Measurements from ENCODE around the gene FCER2. TPM values are rescaled to one million over a fixed set of nuclear protein-coding genes. Genes with fewer than 3 reads are reported as not detected.

The FCER2 gene
- total RNA-seq, 3 donors from 2014 or later, result 0.26 to 0.44 (median 0.29) TPM

GRCh38 chr19:7676376-7676775, 25.6 kb downstream of the FCER2 start:
- Histone ChIP-seq H3K9me3 (no peaks in the 10 kb centered on the region), H3K4me3 (no peak overlapping the region), H3K4me1 (ENCODE audit: low read depth) (peaks cover under 1% of the 10 kb centered on the region), H3K36me3 (ENCODE audit: low read depth) (no peaks in the 10 kb centered on the region)
- intact Hi-C loops (cut with DNase I, micrococcal nuclease), result no loop called here
- TF ChIP-seq CTCF (IDR thresholded peaks at IDR 0.05), result no peak
- ATAC-seq (no peak), DNase-seq (no peak)

- Histone ChIP-seq H3K4me1 (ENCODE audit: low read depth) (no peaks in the 10 kb centered on the region), H3K9me3 (no peaks in the 10 kb centered on the region), H3K36me3 (ENCODE audit: low read depth) (no peaks in the 10 kb centered on the region), H3K4me3 (no peak overlapping the region)
- ATAC-seq (peak; percentile 93), DNase-seq (peak; percentile 76 to 81 (median 80))
- intact Hi-C loops (cut with DNase I, micrococcal nuclease), result no loop called here
- TF ChIP-seq CTCF (IDR thresholded peaks at IDR 0.05), result no peak
Observed at GRCh38 chr19:7674010-7675005, 27.6 kb downstream of the FCER2 start.

- Histone ChIP-seq H3K36me3 (ENCODE audit: low read depth) (no peaks in the 10 kb centered on the region), H3K4me3 (no peak overlapping the region), H3K9me3 (no peaks in the 10 kb centered on the region), H3K4me1 (ENCODE audit: low read depth) (no peaks in the 10 kb centered on the region)
- intact Hi-C loops (cut with DNase I, micrococcal nuclease), result no loop called here
- ATAC-seq (no peak), DNase-seq (no peak)
- TF ChIP-seq CTCF (IDR thresholded peaks at IDR 0.05), result no peak
Observed at GRCh38 chr19:7672522-7672921, 29.4 kb downstream of the FCER2 start.

- ATAC-seq (no peak), DNase-seq (no peak)
- TF ChIP-seq CTCF (IDR thresholded peaks at IDR 0.05), result no peak
- no peaks in the 10 kb centered on the region for H3K4me1 ChIP-seq (ENCODE audit: low read depth)
- H3K9me3 ChIP-seq, result no peaks in the 10 kb centered on the region
- H3K4me3 ChIP-seq, result no peak overlapping the region
- intact Hi-C loops (cut with DNase I, micrococcal nuclease), result no loop called here
- H3K36me3 ChIP-seq (ENCODE audit: low read depth), result no peaks in the 10 kb centered on the region
Observed at GRCh38 chr19:7670790-7671189, 31.1 kb downstream of the FCER2 start.

GRCh38 chr19:7670150-7670783, 31.7 kb downstream of the FCER2 start:
- Histone ChIP-seq H3K9me3 (no peaks in the 10 kb centered on the region), H3K36me3 (ENCODE audit: low read depth) (no peaks in the 10 kb centered on the region), H3K4me3 (no peak overlapping the region), H3K4me1 (ENCODE audit: low read depth) (no peaks in the 10 kb centered on the region)
- ATAC-seq (peak; percentile 36), DNase-seq (no peak)
- intact Hi-C loops (cut with DNase I, micrococcal nuclease), result no loop called here
- TF ChIP-seq CTCF (IDR thresholded peaks at IDR 0.05), result no peak
